Lower lobe of right lung (tissue), 2 donors: ENCODE results near the gene LGR5. TPM values are rescaled to one million over a fixed set of nuclear protein-coding genes. Genes with fewer than 3 reads are reported as not detected.

Experiments used
- ATAC-seq, 2 donors: fragments of 200-7000 bp; cut with Tn5 transposase; one replicate each; pipeline ENCODE4 v1.9.1; 2020 to 2022; ENCODE audit warnings: mild to moderate bottlenecking in 2 of 2, moderate library complexity in 2 of 2
- DNase-seq: peaks from one replicate; pipeline ENCODE4 v3.0.0-alpha.2; 2020
- H3K27ac ChIP-seq: fragments of 200-600 bp; one replicate; pipeline ENCODE4 v1.8.0; 2022
- H3K27me3 ChIP-seq: fragments of 200-600 bp; one replicate; pipeline ENCODE4 v1.8.0; 2022; ENCODE audit warnings: low read depth
- H3K36me3 ChIP-seq: fragments of 200-600 bp; one replicate; pipeline ENCODE4 v1.8.0; 2022; ENCODE audit warnings: mild to moderate bottlenecking
- H3K4me1 ChIP-seq: fragments of 200-600 bp; one replicate; pipeline ENCODE4 v1.8.0; 2022
- H3K4me3 ChIP-seq: fragments of 200-600 bp; one replicate; pipeline ENCODE4 v1.8.0; 2022; ENCODE audit warnings: mild to moderate bottlenecking
- H3K9me3 ChIP-seq: fragments of 200-600 bp; one replicate; pipeline ENCODE4 v1.8.0; 2022
- intact Hi-C: fragments of 100-400 bp; cut with DNase I; formaldehyde crosslinking; loops from one replicate; pipeline ENCODE4 v1.11.0; 2022
- total RNA-seq: library from RNA; stranded (reverse); fragmentation: NEBNext Ultra II Directional; extraction: Animal tissue kit (Norgen Biotek cat#: 25700); gene quantifications from one replicate; pipeline ENCODE4 v1.2.1, GENCODE V29; 2021
- TF ChIP-seq, protein P1 (sequence below): fragments of 200-600 bp; IDR thresholded peaks from one replicate; pipeline ENCODE4 v1.8.0; 2022; ENCODE audit warnings: antibody characterized with exemption, mild to moderate bottlenecking
- donor health status: DM: no; HTN: yes; CAD: no; lungs with severe emphysema.

The LGR5 gene
- total RNA-seq, 1 donor from 2014 or later, result 1.2 TPM

- ATAC-seq, result no peak
- TF ChIP-seq, protein P1, sequence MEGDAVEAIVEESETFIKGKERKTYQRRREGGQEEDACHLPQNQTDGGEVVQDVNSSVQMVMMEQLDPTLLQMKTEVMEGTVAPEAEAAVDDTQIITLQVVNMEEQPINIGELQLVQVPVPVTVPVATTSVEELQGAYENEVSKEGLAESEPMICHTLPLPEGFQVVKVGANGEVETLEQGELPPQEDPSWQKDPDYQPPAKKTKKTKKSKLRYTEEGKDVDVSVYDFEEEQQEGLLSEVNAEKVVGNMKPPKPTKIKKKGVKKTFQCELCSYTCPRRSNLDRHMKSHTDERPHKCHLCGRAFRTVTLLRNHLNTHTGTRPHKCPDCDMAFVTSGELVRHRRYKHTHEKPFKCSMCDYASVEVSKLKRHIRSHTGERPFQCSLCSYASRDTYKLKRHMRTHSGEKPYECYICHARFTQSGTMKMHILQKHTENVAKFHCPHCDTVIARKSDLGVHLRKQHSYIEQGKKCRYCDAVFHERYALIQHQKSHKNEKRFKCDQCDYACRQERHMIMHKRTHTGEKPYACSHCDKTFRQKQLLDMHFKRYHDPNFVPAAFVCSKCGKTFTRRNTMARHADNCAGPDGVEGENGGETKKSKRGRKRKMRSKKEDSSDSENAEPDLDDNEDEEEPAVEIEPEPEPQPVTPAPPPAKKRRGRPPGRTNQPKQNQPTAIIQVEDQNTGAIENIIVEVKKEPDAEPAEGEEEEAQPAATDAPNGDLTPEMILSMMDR, result no peak
- Histone ChIP-seq H3K4me1 (no peaks in the 10 kb centered on the region), H3K36me3 (no peaks in the 10 kb centered on the region), H3K9me3 (no peaks in the 10 kb centered on the region), H3K27ac (no peak overlapping the region), H3K4me3 (no peak overlapping the region), H3K27me3 (no peaks in the 10 kb centered on the region)
- intact Hi-C loops, result no loop called here
- no peak for DNase-seq
These were observed 60.2 kb downstream of the LGR5 start for GRCh38 chr12:71499834-71500233.

- H3K9me3 ChIP-seq, result no peaks in the 10 kb centered on the region
- H3K36me3 ChIP-seq, result no peaks in the 10 kb centered on the region
- H3K27me3 ChIP-seq, result no peaks in the 10 kb centered on the region
- DNase-seq (no peak), ATAC-seq (no peak)
- intact Hi-C loops, result no loop called here
- no peak overlapping the region for H3K27ac ChIP-seq
- no peak overlapping the region for H3K4me3 ChIP-seq
- TF ChIP-seq, protein P1, result no peak
- H3K4me1 ChIP-seq, result no peaks in the 10 kb centered on the region
These were observed 64.2 kb downstream of the LGR5 start for GRCh38 chr12:71503579-71504391.

- H3K36me3 ChIP-seq, result no peaks in the 10 kb centered on the region
- no peaks in the 10 kb centered on the region for H3K27me3 ChIP-seq
- DNase-seq (no peak), ATAC-seq (no peak)
- no peaks in the 10 kb centered on the region for H3K4me1 ChIP-seq
- TF ChIP-seq, protein P1, result no peak
- no peaks in the 10 kb centered on the region for H3K9me3 ChIP-seq
- no peak overlapping the region for H3K4me3 ChIP-seq
- no peak overlapping the region for H3K27ac ChIP-seq
- intact Hi-C loops, result no loop called here
These were observed 64.9 kb downstream of the LGR5 start for GRCh38 chr12:71504476-71504875.

DNA sequence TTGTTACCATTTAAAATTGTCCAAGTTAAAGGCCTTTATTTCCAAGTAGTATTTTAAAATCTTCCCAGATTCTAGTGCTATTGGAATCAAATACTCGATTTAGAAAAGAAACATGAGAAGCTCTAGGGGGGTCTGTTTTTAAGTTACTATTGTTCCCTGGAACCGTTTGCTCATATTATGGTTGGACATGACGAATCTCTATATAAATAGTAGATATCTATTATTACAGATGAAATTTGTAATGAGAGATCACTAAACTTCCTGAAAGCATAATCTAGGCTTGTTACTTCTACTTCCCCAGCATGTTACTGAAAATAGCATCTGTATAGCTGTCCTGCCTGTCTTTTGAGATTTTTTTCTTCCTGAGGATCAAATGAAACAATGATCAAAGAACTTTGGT is 70.1 kb downstream of the LGR5 start:
- H3K4me3 ChIP-seq, result no peak overlapping the region
- DNase-seq (no peak), ATAC-seq (no peak)
- H3K27me3 ChIP-seq, result peaks cover 4% of the 10 kb centered on the region
- intact Hi-C loops, result no loop called here
- H3K36me3 ChIP-seq, result no peaks in the 10 kb centered on the region
- no peaks in the 10 kb centered on the region for H3K9me3 ChIP-seq
- H3K4me1 ChIP-seq, result no peaks in the 10 kb centered on the region
- no peak overlapping the region for H3K27ac ChIP-seq
- TF ChIP-seq, protein P1, result no peak

- DNase-seq, result no peak
- TF ChIP-seq, protein P1, result no peak
- intact Hi-C loops, result no loop called here
These were observed 77.7 kb downstream of the LGR5 start for GRCh38 chr12:71517145-71517846.

More at GRCh38 chr12:71517145-71517846, 77.7 kb downstream of the LGR5 start:
- Histone ChIP-seq H3K36me3 (no peaks in the 10 kb centered on the region), H3K27ac (no peak overlapping the region), H3K9me3 (no peaks in the 10 kb centered on the region), H3K4me3 (no peak overlapping the region), H3K27me3 (no peaks in the 10 kb centered on the region), H3K4me1 (no peaks in the 10 kb centered on the region)
- no peak for ATAC-seq
